Erythroblast (primary cell): ENCODE data around the gene TEF.
A peak's percentile ranks its signal among the peaks of the same experiment; 100 is the strongest.

Experiments
- GATA1 ChIP-seq: IDR thresholded peaks from 2 replicates; pipeline ENCODE4 v1.6.1; 2011; ENCODE audit warnings: low read depth, mild to moderate bottlenecking, control low read depth, low read length, moderate library complexity
- POLR2A ChIP-seq: IDR thresholded peaks from 2 replicates; pipeline ENCODE4 v1.6.1; 2011; ENCODE audit warnings: mild to moderate bottlenecking, low read length

GRCh38 chr22:41446639-41447434 lies 65.1 kb downstream of the TEF start, which contains the start of gene TOB2:
- TF ChIP-seq POLR2A (peak; percentile 100), GATA1 (no peak)
